SU-DHL-6 (cell line): Measurements from ENCODE around the gene MT1E.

Experiments used
- EZH2phosphoT487 ChIP-seq: fragments of 200-600 bp; sonication (generic), shearing (Covaris generic); conservative IDR thresholded peaks from 2 replicates; pipeline ENCODE4 v1.6.1; 2018; ENCODE audit warnings: mild to moderate bottlenecking, antibody characterized with exemption, low read length, moderate library complexity, mixed read lengths
- TF ChIP-seq, protein P1 (sequence below): fragments of 200-600 bp; sonication (generic); IDR thresholded peaks from one replicate; pipeline ENCODE4 v1.5.1; 2017; ENCODE audit warnings: antibody characterized with exemption, mild to moderate bottlenecking, low read length, moderate library complexity; ENCODE audit not compliant: insufficient read depth, poor library complexity, severe bottlenecking

DNA sequence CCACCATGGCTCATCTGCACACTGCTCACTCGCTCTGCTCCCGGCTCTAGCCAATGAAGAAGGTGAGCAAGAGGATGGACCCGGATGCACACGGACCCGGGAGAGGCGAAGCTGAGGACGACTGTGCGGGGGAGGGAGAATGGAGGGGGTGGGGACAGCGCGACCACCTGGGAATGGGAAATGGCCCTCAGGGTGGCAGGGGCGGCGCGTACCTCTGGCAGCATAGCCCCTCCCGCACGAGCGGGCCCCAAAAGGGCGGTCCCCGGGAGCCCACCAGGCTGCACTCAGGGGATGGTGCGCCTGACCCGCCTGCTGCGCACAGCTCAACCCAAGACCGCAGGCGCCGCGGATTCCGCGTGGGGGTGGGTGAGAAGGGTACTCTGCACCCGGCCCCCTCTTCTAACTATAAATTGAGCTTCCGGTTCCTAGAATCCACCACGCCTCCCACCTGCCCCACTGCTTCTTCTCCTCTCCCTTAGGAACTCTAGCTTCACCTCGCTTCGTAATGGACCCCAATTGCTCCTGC lies 50.2 kb downstream of the MT1E start:
- TF ChIP-seq, protein P1, sequence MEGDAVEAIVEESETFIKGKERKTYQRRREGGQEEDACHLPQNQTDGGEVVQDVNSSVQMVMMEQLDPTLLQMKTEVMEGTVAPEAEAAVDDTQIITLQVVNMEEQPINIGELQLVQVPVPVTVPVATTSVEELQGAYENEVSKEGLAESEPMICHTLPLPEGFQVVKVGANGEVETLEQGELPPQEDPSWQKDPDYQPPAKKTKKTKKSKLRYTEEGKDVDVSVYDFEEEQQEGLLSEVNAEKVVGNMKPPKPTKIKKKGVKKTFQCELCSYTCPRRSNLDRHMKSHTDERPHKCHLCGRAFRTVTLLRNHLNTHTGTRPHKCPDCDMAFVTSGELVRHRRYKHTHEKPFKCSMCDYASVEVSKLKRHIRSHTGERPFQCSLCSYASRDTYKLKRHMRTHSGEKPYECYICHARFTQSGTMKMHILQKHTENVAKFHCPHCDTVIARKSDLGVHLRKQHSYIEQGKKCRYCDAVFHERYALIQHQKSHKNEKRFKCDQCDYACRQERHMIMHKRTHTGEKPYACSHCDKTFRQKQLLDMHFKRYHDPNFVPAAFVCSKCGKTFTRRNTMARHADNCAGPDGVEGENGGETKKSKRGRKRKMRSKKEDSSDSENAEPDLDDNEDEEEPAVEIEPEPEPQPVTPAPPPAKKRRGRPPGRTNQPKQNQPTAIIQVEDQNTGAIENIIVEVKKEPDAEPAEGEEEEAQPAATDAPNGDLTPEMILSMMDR, result no peak
- no peak for TF ChIP-seq EZH2phosphoT487
